MCF 10A (cell line): ENCODE measurements around the gene RAB3B. TPM values are rescaled to one million over a fixed set of nuclear protein-coding genes. Genes with fewer than 3 reads are reported as not detected.

ENCODE experiments used
- BruUV-seq: library from RNA; stranded (reverse); fragments of 400-500 nt; replicated peaks from 2 replicates; lab custom pipeline; 2021; lab: Mats Ljungman, UMichigan
- CTCF ChIA-PET: fragments of 300-600 bp; sonication (Branson Sonifier 250); formaldehyde crosslinking; extraction: SDS; loops from one replicate; lab custom pipeline; 2021; ENCODE audit warnings: antibody characterized with exemption, inconsistent platforms; lab: Yijun Ruan, JAX
- POLR2A ChIA-PET: fragments of 300-600, 350-650 bp; sonication (Branson Sonifier 250); formaldehyde crosslinking; extraction: SDS; loops from one replicate; lab custom pipeline; 2020; ENCODE audit warnings: antibody characterized with exemption, inconsistent platforms; lab: Yijun Ruan, JAX
- DNase-seq: peaks from one replicate; pipeline ENCODE4 v3.0.0-alpha.2; 2018; ENCODE audit not compliant: unreplicated experiment
- H3K27ac Mint-ChIP-seq: one replicate; pipeline ENCODE4 v1.8.0; 2022; ENCODE audit warnings: mild to moderate bottlenecking, low read depth, mixed read lengths; ENCODE audit not compliant: unreplicated experiment
- H3K27me3 Mint-ChIP-seq: one replicate; pipeline ENCODE4 v1.8.0; 2022; ENCODE audit warnings: mixed read lengths; ENCODE audit not compliant: insufficient read depth, unreplicated experiment
- H3K36me3 Mint-ChIP-seq: one replicate; pipeline ENCODE4 v1.8.0; 2022; ENCODE audit warnings: mild to moderate bottlenecking, moderate library complexity, mixed read lengths; ENCODE audit not compliant: insufficient read depth, unreplicated experiment
- H3K4me1 Mint-ChIP-seq: one replicate; pipeline ENCODE4 v1.8.0; 2022; ENCODE audit warnings: mixed read lengths; ENCODE audit not compliant: insufficient read depth, unreplicated experiment
- H3K4me3 Mint-ChIP-seq: one replicate; pipeline ENCODE4 v1.8.0; 2022; ENCODE audit warnings: mild to moderate bottlenecking, moderate library complexity, mixed read lengths; ENCODE audit not compliant: unreplicated experiment
- H3K9me3 Mint-ChIP-seq: one replicate; pipeline ENCODE4 v1.8.0; 2022; ENCODE audit warnings: mixed read lengths; ENCODE audit not compliant: unreplicated experiment
- CTCF ChIP-seq: fragments of 200-600 bp; IDR thresholded peaks from one replicate; pipeline ENCODE4 v1.8.0; 2022; ENCODE audit warnings: antibody characterized with exemption, mild to moderate bottlenecking; ENCODE audit not compliant: unreplicated experiment
- intact Hi-C: fragments of 100-400 bp; cut with micrococcal nuclease; formaldehyde crosslinking; loops from 2 replicates; pipeline ENCODE4 v1.14.1; 2022
- total RNA-seq: library from RNA; stranded (reverse); gene quantifications from 2 replicates; pipeline ENCODE4 v1.2.3, GENCODE V29; 2022

RAB3B gene
- total RNA-seq, 1 experiment from 2014 or later = 0.05 TPM

GRCh38 chr1:51901151-51901550 lies 89.3 kb downstream of the RAB3B start:
- intact Hi-C loops = no loop called here
- H3K4me1 Mint-ChIP-seq = peaks cover 26% of the 10 kb centered on the region
- H3K27ac Mint-ChIP-seq = no peak overlapping the region
- H3K4me3 Mint-ChIP-seq = no peak overlapping the region
- POLR2A ChIA-PET = no interaction called here
- no peak for DNase-seq
- H3K36me3 Mint-ChIP-seq = no peaks in the 10 kb centered on the region
- no peaks in the 10 kb centered on the region for H3K27me3 Mint-ChIP-seq
- H3K9me3 Mint-ChIP-seq = no peaks in the 10 kb centered on the region
- CTCF ChIA-PET = interaction anchor here (0.6 to 6.0 kb wide), 2 partner anchors 33 to 100 kb away, joined by 3 to 41 read pairs; no protein-coding TSS in a partner anchor
- BruUV-seq = no TSS peak
- TF ChIP-seq CTCF = no peak

GRCh38 chr1:51899022-51899421 lies 91.5 kb downstream of the RAB3B start:
- no TSS peak for BruUV-seq
- no peak for DNase-seq
- intact Hi-C loops = loop anchor here (5.0 kb wide), 1 partner anchor 788 kb away; no protein-coding TSS in a partner anchor
- H3K4me3 Mint-ChIP-seq = no peak overlapping the region
- no peaks in the 10 kb centered on the region for H3K27me3 Mint-ChIP-seq
- TF ChIP-seq CTCF = no peak
- H3K4me1 Mint-ChIP-seq = peaks cover 25% of the 10 kb centered on the region
- ChIA-PET POLR2A (no interaction called here), CTCF (interaction anchor here (0.5 to 6.0 kb wide), 8 partner anchors 10 to 106 kb away, joined by 3 to 41 read pairs (median 4); partner anchors contain the start of gene NRDC)
- no peaks in the 10 kb centered on the region for H3K9me3 Mint-ChIP-seq
- peak overlapping the region; percentile 80 for H3K27ac Mint-ChIP-seq
- no peaks in the 10 kb centered on the region for H3K36me3 Mint-ChIP-seq

GRCh38 chr1:51898090-51898734 lies 92.3 kb downstream of the RAB3B start:
- peak overlapping the region; percentile 80 for H3K27ac Mint-ChIP-seq
- no TSS peak for BruUV-seq
- POLR2A ChIA-PET = interaction anchor here (0.6 to 2.8 kb wide), 5 partner anchors 8 to 103 kb away, joined by 4 to 11 read pairs (median 4); no protein-coding TSS in a partner anchor

More at GRCh38 chr1:51898090-51898734, 92.3 kb downstream of the RAB3B start:
- CTCF ChIA-PET = interaction anchor here (0.5 to 6.0 kb wide), 19 partner anchors 9 to 708 kb away, joined by 3 to 41 read pairs (median 5); partner anchors contain the start of gene NRDC
- intact Hi-C loops = loop anchor here (1.0 to 5.0 kb wide), 2 partner anchors 28 to 789 kb away; no protein-coding TSS in a partner anchor
- DNase-seq = peak; percentile 72
- Mint-ChIP-seq H3K9me3 (no peaks in the 10 kb centered on the region), H3K36me3 (no peaks in the 10 kb centered on the region), H3K27me3 (no peaks in the 10 kb centered on the region), H3K4me1 (peaks cover 25% of the 10 kb centered on the region), H3K4me3 (no peak overlapping the region)
- TF ChIP-seq CTCF = no peak
